GM19372 (cell line): ENCODE measurements around the gene RBM44.
"Not testable (repeated sequence)": the region's sequence is repeated elsewhere in the genome, so short reads cannot be mapped to it uniquely, and the experiment has no call there.

Experiments used
- ATAC-seq: cut with Tn5 transposase; IDR thresholded peaks from one replicate; pipeline ENCODE4 v1.9.1; 2021; ENCODE audit warnings: mild to moderate bottlenecking, low read depth, moderate library complexity; ENCODE audit not compliant: unreplicated experiment

The RBM44 gene

DNA sequence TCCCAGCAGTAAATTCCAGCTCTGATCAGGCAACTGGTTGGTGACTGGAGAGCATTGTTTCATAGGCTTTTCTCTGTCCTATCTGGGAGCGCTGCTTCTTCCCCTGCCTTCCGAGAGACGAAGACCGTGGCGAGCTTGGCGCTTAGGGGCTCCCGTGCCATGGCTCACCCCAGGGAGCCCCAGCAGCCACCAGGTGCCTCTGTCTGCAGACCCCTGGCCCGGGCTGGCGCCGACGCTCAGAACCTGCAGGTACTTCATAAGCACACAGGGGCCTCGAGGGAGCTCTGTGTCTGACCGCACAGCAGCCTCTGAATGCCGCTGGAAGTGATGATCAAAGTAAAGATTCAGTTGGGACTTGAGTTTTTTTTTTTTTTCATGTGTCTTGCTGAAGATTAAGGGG, 19.1 kb upstream of the RBM44 start:
- ATAC-seq = no peak

DNA sequence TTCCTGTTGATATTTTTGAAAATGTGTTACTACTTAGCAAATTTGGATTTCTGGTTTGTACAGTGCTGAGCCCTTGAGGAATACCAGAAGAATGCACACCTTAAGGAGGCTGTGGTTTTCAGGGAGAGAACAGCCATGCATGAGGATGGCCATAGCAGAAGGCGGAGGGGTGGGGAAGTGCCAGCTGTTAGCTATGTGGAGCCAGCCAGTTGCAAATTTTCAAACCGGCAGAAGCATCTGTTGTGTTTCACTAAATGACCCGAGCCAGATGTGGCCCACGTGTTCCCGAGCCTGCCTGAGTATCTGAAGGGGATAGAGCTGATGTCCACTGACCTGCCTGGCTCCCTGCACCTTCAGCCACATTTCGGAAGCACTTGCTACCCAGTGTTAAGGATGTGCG, 16.4 kb upstream of the RBM44 start:
- ATAC-seq = no peak

DNA sequence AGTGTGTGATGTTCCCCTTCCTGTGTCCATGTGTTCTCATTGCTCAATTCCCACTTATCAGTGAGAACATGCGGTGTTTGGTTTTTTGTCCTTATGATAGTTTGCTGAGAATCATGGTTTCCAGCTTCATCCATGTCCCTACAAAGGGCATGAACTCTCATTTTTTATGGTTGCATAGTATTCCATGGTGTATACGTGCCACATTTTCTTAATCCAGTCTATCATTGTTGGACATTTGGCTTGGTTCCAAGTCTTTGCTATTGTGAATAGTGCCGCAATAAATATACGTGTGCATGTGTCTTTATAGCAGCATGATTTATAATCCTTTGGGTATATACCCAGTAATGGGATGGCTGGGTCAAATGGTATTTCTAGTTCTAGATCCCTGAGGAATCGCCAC, 14.9 kb upstream of the RBM44 start:
- ATAC-seq = not testable (repeated sequence)

DNA sequence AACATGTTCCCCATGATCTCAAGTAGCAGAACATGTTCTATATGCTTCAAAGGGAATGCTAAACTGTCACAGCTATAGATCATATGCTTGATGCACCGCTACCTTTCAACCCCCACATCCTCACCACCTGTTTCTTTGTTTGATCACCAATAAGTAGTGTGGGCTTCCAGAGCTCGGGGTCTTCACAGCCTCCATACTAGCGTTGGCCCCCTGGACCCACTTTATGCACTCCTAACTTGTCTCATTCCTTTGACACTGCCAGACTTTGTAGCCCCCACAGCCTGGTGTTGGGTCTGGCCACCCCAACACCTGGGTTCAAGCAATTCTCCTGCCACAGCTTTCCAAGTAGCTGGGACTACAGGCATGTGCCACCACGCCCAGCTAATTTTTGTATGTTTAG, 11.6 kb upstream of the RBM44 start:
- ATAC-seq = no peak

DNA sequence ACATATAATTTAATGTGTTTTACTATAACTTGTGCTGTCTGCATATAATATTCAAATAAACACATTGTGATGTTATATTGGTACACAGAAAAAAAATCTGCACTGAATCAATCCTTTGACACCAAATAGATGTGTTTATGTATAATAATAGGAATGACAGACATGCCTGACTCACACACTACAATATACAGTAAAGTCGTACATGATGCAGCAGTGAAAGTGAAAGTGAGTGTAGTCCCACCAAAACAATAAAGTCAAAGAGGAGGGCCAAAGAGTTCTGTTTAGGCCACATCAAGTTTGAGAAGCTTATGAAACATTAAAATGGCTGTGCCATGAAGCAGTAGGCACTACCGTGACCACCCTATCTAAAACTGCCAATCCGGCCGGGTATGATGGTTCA, 8.2 kb upstream of the RBM44 start:
- no peak for ATAC-seq

DNA sequence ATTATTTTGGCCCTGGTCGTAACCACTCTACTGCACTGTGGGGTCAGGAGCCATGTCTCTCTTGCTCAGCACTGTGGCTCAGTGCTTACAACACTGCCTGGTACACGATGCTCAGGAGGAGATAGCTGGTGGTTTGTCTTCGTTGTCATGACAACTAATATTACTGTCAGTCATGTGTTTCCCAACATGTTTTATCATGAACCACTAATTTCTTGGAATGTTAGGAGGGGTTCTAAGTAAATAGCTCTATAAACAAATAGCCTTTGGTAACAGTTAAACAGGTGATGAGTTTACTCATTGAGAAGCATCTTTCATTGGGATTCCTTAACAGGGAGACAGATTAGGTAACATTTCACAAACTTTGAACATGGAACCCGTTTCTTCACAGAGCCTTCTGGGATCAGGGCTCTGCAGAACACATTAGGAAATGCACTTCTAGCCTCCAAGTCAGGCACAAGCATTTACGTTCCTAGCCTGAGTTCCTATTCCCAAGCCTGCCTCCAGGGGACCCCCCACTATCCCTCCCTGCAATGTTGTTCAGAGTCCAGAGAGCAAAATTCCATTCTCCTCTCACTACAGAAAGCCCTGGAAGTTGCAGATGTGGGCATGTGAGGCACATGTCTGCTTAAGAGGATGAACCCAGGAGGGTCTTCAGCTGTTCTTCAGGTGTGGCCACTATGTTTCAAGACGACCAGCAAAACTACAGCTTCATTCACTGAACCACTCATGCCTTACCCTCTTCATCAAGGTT, 6.4 kb upstream of the RBM44 start:
- ATAC-seq = no peak

DNA sequence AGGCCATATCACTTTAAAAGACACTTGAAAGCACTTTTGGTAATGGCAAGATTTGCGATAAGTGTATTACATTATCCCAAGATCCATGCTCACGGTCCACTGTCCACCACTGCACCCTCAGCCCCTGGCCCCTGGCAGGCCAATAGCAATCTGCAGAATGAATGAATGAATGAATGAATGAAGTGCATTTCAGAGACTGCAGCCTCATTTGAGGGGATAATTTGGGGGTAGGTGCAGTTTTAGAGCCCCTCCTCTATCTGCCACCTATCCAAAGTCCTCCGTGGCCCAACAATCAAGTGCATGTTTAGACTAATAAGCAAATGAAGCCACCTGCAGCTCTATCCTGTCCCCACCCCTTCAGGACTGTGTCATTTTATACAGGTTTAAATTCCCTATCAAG, 1.3 kb upstream of the RBM44 start:
- ATAC-seq = no peak

DNA sequence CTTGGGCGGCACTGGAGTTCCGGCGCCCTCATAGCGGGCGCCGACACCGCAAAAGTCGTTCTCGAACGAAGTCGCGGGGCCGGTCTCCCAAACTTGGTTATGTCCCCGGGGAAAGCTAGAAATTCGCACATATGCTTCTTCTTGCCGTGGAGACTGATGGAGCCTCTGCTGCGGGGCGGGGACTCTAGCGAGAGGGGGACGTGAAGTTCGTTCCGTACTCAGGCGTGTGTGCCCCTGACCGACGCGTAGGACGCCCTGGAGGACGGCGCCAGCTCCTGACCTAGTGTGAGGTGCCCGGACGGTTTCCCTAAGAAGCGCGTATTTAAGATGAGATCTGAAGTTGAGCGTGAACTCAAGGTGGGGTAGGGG, 465 bp downstream of the RBM44 start:
- ATAC-seq = no peak

DNA sequence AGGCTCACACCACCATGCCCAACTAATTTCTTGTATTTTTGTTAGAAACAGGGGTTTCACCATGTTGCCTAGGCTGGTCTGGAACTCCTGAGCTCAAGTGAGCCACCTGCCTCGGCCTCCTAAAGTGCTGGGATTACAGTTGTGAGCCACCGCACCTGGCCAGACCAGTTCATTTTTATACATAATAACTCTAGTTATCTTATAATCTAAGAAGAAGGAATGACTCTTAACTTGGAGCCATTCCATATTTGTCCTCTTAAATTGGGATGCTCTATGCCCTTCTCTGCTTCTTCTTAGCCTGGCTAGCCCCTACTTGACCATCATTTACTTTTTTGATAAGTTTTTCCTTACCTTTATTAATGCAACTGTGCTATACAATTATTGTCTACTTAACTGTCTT, 2.9 kb downstream of the RBM44 start:
- ATAC-seq = no peak

DNA sequence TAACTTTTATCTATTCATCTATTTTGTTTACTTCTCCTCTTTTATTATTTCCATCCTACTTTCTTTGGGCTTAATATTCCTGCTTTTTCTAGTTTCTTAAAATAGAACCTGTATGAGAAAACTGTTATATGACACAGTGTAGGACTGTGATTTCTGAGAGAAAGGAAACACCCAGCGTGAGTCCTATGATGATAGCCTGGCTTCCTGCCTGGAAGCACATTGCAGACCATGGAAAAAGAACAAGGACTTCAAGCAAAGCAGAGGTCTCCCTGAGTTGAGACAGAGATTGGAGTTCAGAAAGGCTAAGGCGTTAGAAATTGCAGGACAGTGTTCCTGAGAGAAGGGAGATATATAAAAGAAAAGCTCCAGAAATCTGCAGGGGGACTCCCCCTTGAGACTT, 7.8 kb downstream of the RBM44 start:
- ATAC-seq = no peak

DNA sequence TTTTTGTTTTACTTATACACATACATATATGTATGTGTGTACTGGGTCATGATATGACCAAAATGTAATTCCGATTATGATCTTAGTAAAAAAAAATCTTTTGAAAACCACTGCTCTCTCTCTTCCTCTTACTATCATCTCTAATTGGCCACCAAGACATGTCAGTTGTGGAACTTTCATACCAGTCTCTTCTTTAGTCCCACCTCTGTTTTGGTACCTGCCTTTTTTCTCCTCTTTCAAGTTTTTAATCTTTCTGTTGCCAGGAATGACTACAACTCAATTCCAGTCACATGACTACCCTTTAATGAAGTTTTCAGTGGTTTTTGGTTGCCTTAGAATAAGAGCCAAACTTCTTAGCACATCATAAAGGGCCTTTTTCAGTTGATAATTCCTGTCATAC, 17.1 kb downstream of the RBM44 start:
- ATAC-seq = no peak

DNA sequence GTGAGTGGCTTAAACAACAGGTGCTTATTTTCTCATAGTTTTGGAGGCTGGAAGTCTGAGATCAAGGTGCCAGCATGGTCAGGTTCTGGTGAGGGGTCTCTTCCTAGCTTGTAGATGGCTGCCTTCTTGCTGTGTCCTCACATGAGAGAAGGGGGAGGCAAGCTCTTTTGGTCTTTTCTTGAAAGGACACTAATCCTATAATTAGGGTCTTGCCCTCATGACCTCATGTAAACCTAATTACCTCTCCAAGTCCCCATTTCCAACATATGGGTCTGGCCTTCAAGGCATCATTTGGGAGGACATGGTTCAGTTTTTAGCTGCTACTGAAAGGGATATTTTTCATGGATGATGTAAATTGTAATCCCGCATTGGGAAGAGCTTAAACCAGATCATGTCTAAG, 18.0 kb downstream of the RBM44 start:
- ATAC-seq = no peak

DNA sequence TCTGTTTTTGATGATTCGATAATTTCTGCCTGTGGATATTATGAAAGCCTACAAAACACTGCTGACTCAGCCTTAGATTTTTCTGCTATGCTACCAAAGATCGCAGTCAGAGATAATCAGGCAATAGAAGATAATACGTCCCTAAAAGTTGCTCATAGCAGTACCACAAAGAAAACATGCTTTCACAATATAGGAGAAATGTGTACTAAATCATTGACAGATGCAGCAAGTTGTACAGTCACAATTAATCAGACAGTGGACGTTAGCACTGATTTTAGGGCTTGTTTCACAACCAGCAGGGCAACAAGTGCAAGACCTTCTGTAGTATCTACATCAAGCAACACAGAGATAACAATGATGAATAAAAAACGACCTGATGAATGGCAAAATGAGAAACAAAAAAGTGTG, 19.5 kb downstream of the RBM44 start:
- no peak for ATAC-seq

DNA sequence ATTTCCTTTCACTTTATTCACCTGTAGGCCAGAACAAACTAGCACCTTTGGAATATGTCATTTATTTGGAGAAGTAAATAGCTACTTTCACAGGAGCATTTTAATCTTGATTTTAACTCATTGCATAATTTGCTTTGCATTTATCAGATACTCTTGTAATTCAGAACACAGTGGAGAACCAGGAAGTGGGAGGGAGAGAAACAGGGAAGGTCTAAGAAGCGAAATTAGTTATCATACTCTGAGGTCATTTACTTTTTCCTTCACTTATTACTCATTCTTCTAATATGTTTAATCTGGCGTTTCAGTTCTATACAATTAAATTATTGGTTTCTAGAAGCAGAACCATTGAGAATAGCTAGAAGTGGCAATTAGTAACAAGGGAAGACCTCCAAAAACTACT, 20.7 kb downstream of the RBM44 start:
- no peak for ATAC-seq

DNA sequence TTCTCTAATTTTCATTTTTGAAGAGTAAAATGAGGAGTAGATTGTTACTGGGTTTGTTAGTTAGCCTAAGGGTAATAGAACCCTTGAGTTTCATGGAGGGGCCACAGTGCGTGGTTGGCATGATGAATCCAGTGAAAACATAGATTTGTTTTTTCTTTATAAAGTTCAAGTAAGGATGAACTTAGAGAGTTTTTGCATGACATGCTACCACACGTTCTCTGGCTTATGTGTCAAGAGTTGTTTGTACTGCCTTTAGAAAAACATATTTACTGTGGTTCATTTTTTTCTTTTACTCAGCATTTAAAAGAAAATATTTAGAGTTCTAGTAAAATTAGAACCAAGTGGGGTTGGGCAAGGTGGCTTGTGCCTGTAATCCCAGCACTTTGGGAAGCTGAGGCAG, 21.8 kb downstream of the RBM44 start:
- ATAC-seq = no peak

DNA sequence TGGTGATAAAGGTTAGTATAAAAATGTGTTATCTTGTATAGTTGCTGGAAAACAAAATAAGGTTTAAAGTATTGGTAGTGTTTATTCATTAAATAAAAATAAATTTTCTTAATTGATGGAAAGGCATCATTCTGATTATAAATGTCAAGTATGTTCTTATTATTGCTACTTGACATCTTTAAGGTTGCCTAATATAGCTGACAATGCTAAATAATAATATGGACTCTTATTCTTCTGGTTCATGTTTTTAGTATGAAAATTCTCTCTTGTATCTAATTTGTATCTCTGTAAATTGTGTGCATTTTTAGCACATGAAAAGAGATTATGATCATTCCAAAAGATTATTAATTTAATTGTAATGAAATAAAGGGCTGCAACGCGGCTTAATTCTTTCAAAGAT, 25.0 kb downstream of the RBM44 start:
- ATAC-seq = no peak

DNA sequence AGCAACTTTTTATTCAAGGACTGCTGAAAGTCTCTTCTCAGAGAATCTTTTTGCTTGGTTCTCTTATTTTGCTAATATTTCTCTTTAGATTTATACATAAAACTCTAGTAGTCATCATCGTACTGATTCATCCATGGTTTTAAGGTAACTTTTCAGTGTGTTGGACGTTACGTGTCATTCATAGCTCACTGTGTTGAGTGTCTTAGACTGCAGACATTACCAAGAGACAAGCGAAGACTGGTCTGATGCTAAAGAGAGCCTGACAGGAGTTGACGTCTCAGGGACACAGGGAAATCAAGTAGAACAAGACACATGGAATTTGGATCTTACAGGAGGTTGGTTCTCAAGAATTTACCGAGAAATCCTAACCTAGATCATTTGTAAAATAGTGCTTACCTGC, 25.5 kb downstream of the RBM44 start:
- ATAC-seq = no peak

DNA sequence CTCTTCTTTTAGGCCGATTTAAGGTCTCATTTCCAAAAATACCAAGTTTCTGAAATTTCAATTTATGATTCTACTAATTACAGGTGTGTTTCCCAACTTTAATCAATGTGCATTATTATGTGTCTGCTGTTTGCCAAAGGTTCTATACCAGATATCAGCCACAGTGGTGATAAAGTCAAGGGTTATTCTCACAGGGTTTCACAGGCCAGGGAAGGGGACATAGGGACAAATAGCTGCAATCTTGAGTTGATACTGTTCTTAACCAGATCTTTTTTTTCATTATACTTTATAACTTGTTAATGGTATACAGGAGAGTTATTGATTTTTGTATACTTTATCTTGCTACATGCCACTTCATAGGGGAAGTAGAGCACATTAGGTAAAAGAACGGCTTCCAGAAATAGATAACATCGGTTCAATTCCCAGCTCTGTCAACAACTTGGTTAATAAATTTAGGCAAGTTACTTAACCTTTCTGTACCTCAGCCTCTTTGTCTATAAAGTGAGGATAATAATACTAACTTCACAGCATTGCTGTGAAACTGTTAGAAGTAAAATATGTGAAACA, 28.9 kb downstream of the RBM44 start:
- ATAC-seq = no peak

DNA sequence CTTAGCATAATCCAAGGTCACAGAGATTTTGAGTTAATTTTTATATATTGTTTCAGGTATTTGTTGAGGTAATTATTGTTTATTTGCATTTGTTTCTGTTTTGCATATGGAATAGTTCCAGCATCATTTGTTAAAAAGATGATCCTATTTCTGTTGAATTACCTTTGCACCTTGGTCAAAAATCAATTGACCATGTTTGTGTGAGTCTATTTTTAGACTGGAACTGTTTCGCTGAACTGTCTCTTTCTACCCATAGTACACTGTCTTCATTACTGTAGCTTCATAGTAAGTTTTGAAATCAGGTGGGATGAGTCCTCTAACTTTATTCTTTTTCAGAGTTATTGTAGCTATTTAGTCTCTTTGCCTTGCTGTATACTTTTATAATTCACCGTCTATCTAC, 31.9 kb downstream of the RBM44 start:
- no peak for ATAC-seq

DNA sequence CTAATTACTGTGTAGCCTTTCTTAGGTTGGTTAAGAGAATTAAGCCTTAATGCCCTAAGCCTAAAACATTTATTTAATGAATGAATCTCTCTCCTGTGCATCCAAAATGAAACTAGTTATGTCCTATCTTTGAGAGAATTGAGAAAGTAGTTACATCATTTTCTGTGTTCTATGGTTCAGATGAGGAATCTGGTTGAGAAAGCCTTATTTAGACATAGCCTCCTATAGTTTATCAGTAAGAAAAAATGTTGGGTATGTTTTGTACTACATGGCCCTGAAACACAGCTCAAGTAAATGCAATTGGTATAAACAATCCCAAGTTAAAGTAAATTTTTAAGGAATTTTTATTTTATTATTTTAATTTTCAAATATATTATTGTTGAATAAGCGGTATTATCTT, 35.0 kb downstream of the RBM44 start:
- no peak for ATAC-seq

DNA sequence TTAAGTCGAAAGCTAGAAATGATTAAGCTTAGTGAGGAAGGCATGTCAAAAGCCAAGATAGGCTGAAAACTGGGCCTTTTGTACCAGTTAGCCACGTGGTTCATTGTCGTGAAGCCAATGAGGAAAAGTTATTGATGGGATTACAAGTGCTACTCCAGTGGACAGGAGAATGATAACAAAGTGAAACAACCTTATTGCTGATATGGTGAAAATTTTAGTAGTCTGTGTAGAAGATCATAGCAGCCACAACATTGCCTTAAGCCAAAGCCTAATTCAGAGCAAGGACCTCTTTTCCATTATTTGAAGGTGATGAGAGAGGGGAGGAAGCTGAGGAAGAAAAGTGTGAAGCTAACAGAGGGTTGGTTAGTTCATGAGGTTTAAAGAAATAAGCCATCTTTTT, 36.8 kb downstream of the RBM44 start:
- ATAC-seq = no peak

DNA sequence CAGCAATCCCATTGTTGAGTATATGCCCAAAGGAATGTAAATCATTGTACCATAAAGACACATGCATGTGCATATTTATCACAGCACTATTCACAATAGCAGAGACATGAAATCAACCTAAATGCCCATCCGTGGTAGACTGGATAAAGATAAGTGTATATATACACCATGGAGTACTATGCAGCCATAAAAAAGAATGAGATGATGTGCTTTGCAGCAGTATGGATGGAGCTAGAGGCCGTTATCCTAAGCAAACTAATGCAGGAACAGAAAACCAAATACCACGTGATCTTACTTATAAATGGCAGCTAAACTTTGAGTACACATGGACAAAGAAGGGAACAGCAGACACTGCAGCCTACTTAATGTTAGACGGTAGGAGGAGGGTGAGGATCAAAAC, 42.5 kb downstream of the RBM44 start:
- no peak for ATAC-seq

DNA sequence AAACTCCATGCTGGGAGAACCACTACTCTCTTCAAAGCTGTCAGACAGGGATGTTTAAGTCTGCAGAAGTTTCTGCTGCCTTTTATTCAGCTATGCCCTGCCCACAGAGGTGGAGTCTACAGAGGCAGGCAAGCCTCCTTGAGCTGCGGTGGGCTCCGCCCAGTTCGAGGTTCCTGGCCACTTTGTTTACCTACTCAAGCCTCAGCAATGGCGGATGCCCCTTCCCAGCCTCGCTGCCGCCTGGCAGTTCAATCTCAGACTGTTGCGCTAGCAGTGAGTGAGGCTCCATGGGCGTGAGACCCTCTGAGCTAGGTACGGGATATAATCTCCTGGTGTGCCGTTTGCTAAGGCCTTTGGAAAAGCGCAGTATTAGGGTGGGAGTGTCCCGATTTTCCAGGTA, 50.4 kb downstream of the RBM44 start:
- ATAC-seq = not testable (repeated sequence)
